GM23338 (cell line): ENCODE measurements around the gene ZNF837. TPM values are rescaled to one million over a fixed set of nuclear protein-coding genes. Genes with fewer than 3 reads are reported as not detected.
A peak's percentile ranks its signal among the peaks of the same experiment; 100 is the strongest.

Experiments used
- ATAC-seq: fragments of 200-7000 bp; cut with Tn5 transposase; 3 replicates; pipeline ENCODE4 v1.9.1; 2020
- DNase-seq: peaks from one replicate; pipeline ENCODE4 v3.0.0-alpha.2; 2015; ENCODE audit warnings: low spot score
- H2AFZ ChIP-seq: fragments of 200-600 bp; sonication (generic); 2 replicates; pipeline ENCODE4 v1.8.0; 2016; ENCODE audit warnings: antibody characterized with exemption, mild to moderate bottlenecking, moderate library complexity
- H3F3A ChIP-seq: fragments of 200-600 bp; sonication (generic); replicated peaks from 2 replicates; pipeline ENCODE4 v1.8.0; 2017; ENCODE audit warnings: antibody characterized with exemption, mixed run types, low read depth
- H3K27ac ChIP-seq: fragments of 200-600 bp; sonication (generic); 2 replicates; pipeline ENCODE4 v1.6.1; 2016; ENCODE audit warnings: low read depth
- H3K27me3 ChIP-seq: fragments of 200-600 bp; sonication (generic); 2 replicates; pipeline ENCODE4 v1.8.0; 2016; ENCODE audit warnings: mild to moderate bottlenecking, mixed run types, moderate library complexity; ENCODE audit not compliant: insufficient read depth
- H3K36me3 ChIP-seq: fragments of 200-600 bp; sonication (generic); 2 replicates; pipeline ENCODE4 v1.8.0; 2016; ENCODE audit warnings: mild to moderate bottlenecking; ENCODE audit not compliant: insufficient read depth
- H3K4me1 ChIP-seq: fragments of 200-600 bp; sonication (generic); 2 replicates; pipeline ENCODE4 v1.8.0; 2016; ENCODE audit warnings: mild to moderate bottlenecking, moderate library complexity; ENCODE audit not compliant: insufficient read depth
- H3K4me2 ChIP-seq: fragments of 200-600 bp; sonication (generic); 2 replicates; pipeline ENCODE4 v1.7.1; 2017; ENCODE audit warnings: mixed run types
- H3K4me3 ChIP-seq: fragments of 200-600 bp; sonication (generic); 2 replicates; pipeline ENCODE4 v1.6.1; 2016; ENCODE audit warnings: mixed run types
- H3K79me2 ChIP-seq: fragments of 200-600 bp; sonication (generic); replicated peaks from 2 replicates; pipeline ENCODE4 v1.8.0; 2017; ENCODE audit warnings: mild to moderate bottlenecking; ENCODE audit not compliant: insufficient read depth
- H3K9me2 ChIP-seq: fragments of 200-600 bp; sonication (generic); 2 replicates; pipeline ENCODE4 v1.8.0; 2017; ENCODE audit not compliant: insufficient read depth
- H4K20me1 ChIP-seq: fragments of 200-600 bp; sonication (generic); replicated peaks from 2 replicates; pipeline ENCODE4 v1.8.0; 2017; ENCODE audit warnings: mild to moderate bottlenecking; ENCODE audit not compliant: insufficient read depth
- H3K27ac Mint-ChIP-seq: 2 replicates; pipeline ENCODE4 v1.8.0; 2020; ENCODE audit warnings: inconsistent platforms, mild to moderate bottlenecking, moderate library complexity, mixed read lengths
- H3K27me3 Mint-ChIP-seq: 3 replicates; pipeline ENCODE4 v1.8.0; 2022; ENCODE audit warnings: low read depth, mild to moderate bottlenecking, moderate library complexity, mixed read lengths, inconsistent platforms; ENCODE audit not compliant: insufficient read depth, poor library complexity
- H3K36me3 Mint-ChIP-seq: 3 replicates; pipeline ENCODE4 v1.8.0; 2021; ENCODE audit warnings: low read depth, mild to moderate bottlenecking, inconsistent platforms, moderate library complexity, mixed read lengths
- H3K4me1 Mint-ChIP-seq: 3 replicates; pipeline ENCODE4 v1.8.0; 2020; ENCODE audit warnings: mild to moderate bottlenecking, inconsistent platforms, mixed read lengths
- H3K4me3 Mint-ChIP-seq: 3 replicates; pipeline ENCODE4 v1.8.0; 2021; ENCODE audit warnings: moderate library complexity, mild to moderate bottlenecking, inconsistent platforms, mixed read lengths
- H3K9me3 Mint-ChIP-seq: 3 replicates; pipeline ENCODE4 v1.8.0; 2020; ENCODE audit warnings: moderate library complexity, mild to moderate bottlenecking, inconsistent platforms, mixed read lengths
- CREB1 ChIP-seq: fragments of 250-450 bp; sonication (Bioruptor Pico); IDR thresholded peaks from 2 replicates; pipeline ENCODE4 v1.5.0; 2020; ENCODE audit warnings: low read depth, mild to moderate bottlenecking, moderate library complexity
- EZH2phosphoT487 ChIP-seq: fragments of 200-600 bp; sonication (generic); IDR thresholded peaks from one replicate; pipeline ENCODE4 v1.8.1; 2018; ENCODE audit warnings: antibody characterized with exemption; ENCODE audit not compliant: unreplicated experiment
- POLR2AphosphoS5 ChIP-seq: IDR thresholded peaks from 2 replicates; pipeline ENCODE4 v1.6.1; 2016; ENCODE audit warnings: antibody characterized with exemption, low read depth
- STAT1 ChIP-seq: IDR thresholded peaks from one replicate; pipeline ENCODE4 v1.6.1; 2016; ENCODE audit warnings: antibody characterized with exemption; ENCODE audit not compliant: unreplicated experiment
- ZNF331 ChIP-seq: fragments of 250-450 bp; sonication (Bioruptor Pico); IDR thresholded peaks from 2 replicates; pipeline ENCODE4 v1.5.0; 2020; ENCODE audit warnings: low read depth, mild to moderate bottlenecking, moderate library complexity
- polyA plus RNA-seq: library from polyadenylated mRNA; unstranded; fragments of >200 nt; fragmentation: Nextera tagmentation; extraction: Ambion mirVana; gene quantifications from 2 replicates; pipeline ENCODE4 v1.2.1, GENCODE V29; 2016
- total RNA-seq: library from RNA; depleted of rRNA; stranded (reverse); fragments of >200 nt; shearing (Covaris generic); gene quantifications from 2 replicates; pipeline ENCODE4 v1.2.3, GENCODE V29; 2014
- TF ChIP-seq, protein P1 (sequence below): IDR thresholded peaks from one replicate; pipeline ENCODE4 v1.6.1; 2018; ENCODE audit warnings: antibody characterized with exemption; ENCODE audit not compliant: unreplicated experiment
- TF ChIP-seq, protein P2 (sequence below), 2 experiments: fragments of 200-600 bp in 1 of 2; sonication (generic) in 1 of 2; conservative IDR thresholded peaks; 2 replicates each; pipeline versions ENCODE4 v1.5.1 to v1.6.1; 2016 to 2017; ENCODE audit warnings: antibody characterized with exemption in 2 of 2, low read depth in 2 of 2, mild to moderate bottlenecking in 2 of 2, moderate library complexity in 1 of 2

ZNF837 gene
- total and polyA plus RNA-seq, 2 experiments from 2014 or later, result 3.1 to 11.0 TPM

DNA sequence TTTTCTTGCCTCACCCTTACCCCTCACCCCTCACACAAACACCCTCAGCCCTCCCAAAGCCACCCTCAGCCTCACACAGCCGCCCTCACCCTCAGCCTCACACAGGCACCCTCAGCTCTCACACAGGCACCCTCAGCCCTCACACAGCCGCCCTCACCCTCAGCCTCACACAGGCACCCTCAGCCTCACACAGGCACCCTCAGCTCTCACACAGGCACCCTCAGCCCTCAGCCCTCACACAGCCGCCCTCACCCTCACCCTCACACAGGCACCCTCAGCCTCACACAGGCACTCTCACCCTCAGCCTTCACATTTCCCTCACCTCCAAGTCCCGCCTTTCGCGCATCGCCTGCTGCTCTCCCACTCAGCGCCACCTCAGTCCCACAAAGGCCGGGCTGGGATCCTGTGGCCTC lies 54.3 kb downstream of the ZNF837 start:
- no peaks in the 10 kb centered on the region for H3K9me2 ChIP-seq
- TF ChIP-seq POLR2AphosphoS5 (peak; percentile 89), EZH2phosphoT487 (no peak), STAT1 (no peak)
- H3K9me3 Mint-ChIP-seq, result no peaks in the 10 kb centered on the region; the same call in 2 of the 3 replicates
- H3K27me3 Mint-ChIP-seq, result no peaks in the 10 kb centered on the region
- H3K4me1 Mint-ChIP-seq, result peaks cover 2% of the 10 kb centered on the region; the same call in 1 of the 3 replicates
- H3K4me2 ChIP-seq, result peak overlapping the region; percentile 93
- H3K27ac ChIP-seq, result no peak overlapping the region
- H3K27me3 ChIP-seq, result no peaks in the 10 kb centered on the region
- no peak overlapping the region for H3K4me3 Mint-ChIP-seq
- H3K4me3 ChIP-seq, result peak overlapping the region; percentile 94
- no peaks in the 10 kb centered on the region for H3K36me3 Mint-ChIP-seq
- 0 out of 2 replicates have a peak, but pooled peaks cover 9% of the 10 kb centered on the region for H3F3A ChIP-seq
- peaks cover 7% of the 10 kb centered on the region; the same call in 1 of the 2 replicates for H4K20me1 ChIP-seq
- DNase-seq (no peak), ATAC-seq (peak; percentile 36)
- H3K79me2 ChIP-seq, result peaks cover 12% of the 10 kb centered on the region
- peak overlapping the region; percentile 99; the same call in 1 of the 2 replicates for H2AFZ ChIP-seq
- no peak overlapping the region for H3K27ac Mint-ChIP-seq
- no peaks in the 10 kb centered on the region for H3K36me3 ChIP-seq
- peaks cover 10% of the 10 kb centered on the region; the same call in 1 of the 2 replicates for H3K4me1 ChIP-seq

DNA sequence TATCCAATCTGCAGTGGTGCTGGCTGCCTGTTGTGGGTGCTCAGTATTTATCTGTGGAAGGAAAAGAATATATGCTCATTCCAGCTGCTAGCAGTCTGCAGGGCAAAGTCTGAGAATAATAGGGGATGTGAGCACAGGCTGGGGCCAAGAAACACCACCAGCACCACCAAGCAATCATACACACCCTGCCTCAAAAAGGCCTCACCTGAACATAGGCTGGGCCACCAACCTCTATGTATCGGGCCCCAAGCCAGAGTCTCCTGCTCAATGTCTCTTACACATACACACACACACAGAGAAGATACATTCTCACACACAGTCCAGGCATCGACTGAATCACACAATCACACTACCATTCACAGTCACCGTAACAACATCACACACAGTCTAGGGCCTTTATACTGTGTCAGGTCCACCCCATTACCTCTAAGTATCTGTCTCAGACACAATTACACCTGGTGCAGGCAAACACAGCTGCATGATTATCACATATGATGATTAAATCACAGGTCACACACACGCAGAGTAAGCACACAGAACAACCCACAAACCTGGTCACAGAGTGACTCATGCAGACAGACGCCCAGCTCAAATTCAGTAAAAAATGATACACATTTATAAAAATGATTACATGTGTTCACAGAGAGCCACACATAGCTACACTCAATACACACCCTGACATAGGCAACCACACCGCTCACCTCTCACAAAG lies 55.4 kb downstream of the ZNF837 start:
- no peak overlapping the region for H2AFZ ChIP-seq
- Mint-ChIP-seq H3K27me3 (no peaks in the 10 kb centered on the region), H3K36me3 (no peaks in the 10 kb centered on the region), H3K9me3 (no peaks in the 10 kb centered on the region), H3K4me3 (no peak overlapping the region), H3K4me1 (peaks cover 2% of the 10 kb centered on the region; the same call in 1 of the 3 replicates), H3K27ac (no peak overlapping the region)
- peak overlapping the region; percentile 94 for H3K4me3 ChIP-seq
- H3K79me2 ChIP-seq, result peaks cover 12% of the 10 kb centered on the region
- H3K27ac ChIP-seq, result no peak overlapping the region
- no peaks in the 10 kb centered on the region for H3K27me3 ChIP-seq
- DNase-seq, result no peak
- H3K9me2 ChIP-seq, result no peaks in the 10 kb centered on the region
- H3K4me1 ChIP-seq, result peaks cover 10% of the 10 kb centered on the region; the same call in 1 of the 2 replicates
- no peak for ATAC-seq
- peaks cover 7% of the 10 kb centered on the region; the same call in 1 of the 2 replicates for H4K20me1 ChIP-seq
- TF ChIP-seq, protein P1, sequence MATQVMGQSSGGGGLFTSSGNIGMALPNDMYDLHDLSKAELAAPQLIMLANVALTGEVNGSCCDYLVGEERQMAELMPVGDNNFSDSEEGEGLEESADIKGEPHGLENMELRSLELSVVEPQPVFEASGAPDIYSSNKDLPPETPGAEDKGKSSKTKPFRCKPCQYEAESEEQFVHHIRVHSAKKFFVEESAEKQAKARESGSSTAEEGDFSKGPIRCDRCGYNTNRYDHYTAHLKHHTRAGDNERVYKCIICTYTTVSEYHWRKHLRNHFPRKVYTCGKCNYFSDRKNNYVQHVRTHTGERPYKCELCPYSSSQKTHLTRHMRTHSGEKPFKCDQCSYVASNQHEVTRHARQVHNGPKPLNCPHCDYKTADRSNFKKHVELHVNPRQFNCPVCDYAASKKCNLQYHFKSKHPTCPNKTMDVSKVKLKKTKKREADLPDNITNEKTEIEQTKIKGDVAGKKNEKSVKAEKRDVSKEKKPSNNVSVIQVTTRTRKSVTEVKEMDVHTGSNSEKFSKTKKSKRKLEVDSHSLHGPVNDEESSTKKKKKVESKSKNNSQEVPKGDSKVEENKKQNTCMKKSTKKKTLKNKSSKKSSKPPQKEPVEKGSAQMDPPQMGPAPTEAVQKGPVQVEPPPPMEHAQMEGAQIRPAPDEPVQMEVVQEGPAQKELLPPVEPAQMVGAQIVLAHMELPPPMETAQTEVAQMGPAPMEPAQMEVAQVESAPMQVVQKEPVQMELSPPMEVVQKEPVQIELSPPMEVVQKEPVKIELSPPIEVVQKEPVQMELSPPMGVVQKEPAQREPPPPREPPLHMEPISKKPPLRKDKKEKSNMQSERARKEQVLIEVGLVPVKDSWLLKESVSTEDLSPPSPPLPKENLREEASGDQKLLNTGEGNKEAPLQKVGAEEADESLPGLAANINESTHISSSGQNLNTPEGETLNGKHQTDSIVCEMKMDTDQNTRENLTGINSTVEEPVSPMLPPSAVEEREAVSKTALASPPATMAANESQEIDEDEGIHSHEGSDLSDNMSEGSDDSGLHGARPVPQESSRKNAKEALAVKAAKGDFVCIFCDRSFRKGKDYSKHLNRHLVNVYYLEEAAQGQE, result no peak
- TF ChIP-seq ZNF331 (no peak), CREB1 (no peak)
- TF ChIP-seq, protein P2, sequence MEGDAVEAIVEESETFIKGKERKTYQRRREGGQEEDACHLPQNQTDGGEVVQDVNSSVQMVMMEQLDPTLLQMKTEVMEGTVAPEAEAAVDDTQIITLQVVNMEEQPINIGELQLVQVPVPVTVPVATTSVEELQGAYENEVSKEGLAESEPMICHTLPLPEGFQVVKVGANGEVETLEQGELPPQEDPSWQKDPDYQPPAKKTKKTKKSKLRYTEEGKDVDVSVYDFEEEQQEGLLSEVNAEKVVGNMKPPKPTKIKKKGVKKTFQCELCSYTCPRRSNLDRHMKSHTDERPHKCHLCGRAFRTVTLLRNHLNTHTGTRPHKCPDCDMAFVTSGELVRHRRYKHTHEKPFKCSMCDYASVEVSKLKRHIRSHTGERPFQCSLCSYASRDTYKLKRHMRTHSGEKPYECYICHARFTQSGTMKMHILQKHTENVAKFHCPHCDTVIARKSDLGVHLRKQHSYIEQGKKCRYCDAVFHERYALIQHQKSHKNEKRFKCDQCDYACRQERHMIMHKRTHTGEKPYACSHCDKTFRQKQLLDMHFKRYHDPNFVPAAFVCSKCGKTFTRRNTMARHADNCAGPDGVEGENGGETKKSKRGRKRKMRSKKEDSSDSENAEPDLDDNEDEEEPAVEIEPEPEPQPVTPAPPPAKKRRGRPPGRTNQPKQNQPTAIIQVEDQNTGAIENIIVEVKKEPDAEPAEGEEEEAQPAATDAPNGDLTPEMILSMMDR (conservative IDR thresholded peaks at IDR 0.05; ENCODE audit: low read depth in 2 of 2), result no peak
- H3K36me3 ChIP-seq, result no peaks in the 10 kb centered on the region
- 0 out of 2 replicates have a peak, but pooled peaks cover 9% of the 10 kb centered on the region for H3F3A ChIP-seq
- H3K4me2 ChIP-seq, result peak overlapping the region; percentile 93
